ENCODE measurements around the gene SEMA3F. TPM values are rescaled to one million over a fixed set of nuclear protein-coding genes. Genes with fewer than 3 reads are reported as not detected.

Gene SEMA3F
- total RNA-seq, 1 donor from 2014 or later: 8.3 TPM

GRCh38 chr3:50155891-50156290, 767 bp downstream of the SEMA3F start:
- DNase-seq (ENCODE audit: low read depth in 2 of 2): peak in 1 of 2 donors; percentile 37

GRCh38 chr3:50156549-50157493, 1.7 kb downstream of the SEMA3F start:
- peak in 1 of 2 donors; percentile 43 for DNase-seq (ENCODE audit: low read depth in 2 of 2)

- DNase-seq (ENCODE audit: low read depth in 2 of 2): peak in 1 of 2 donors; percentile 66
Measured at GRCh38 chr3:50157827-50158529, 2.9 kb downstream of the SEMA3F start.

GRCh38 chr3:50158530-50159146, 3.5 kb downstream of the SEMA3F start:
- DNase-seq (ENCODE audit: low read depth in 2 of 2): peak in 1 of 2 donors; percentile 28

GRCh38 chr3:50160561-50160983, 5.4 kb downstream of the SEMA3F start:
- DNase-seq (ENCODE audit: low read depth in 2 of 2): peak in 1 of 2 donors; percentile 46

- peak in 1 of 2 donors; percentile 33 for DNase-seq (ENCODE audit: low read depth in 2 of 2)
Measured at GRCh38 chr3:50161320-50161719, 6.2 kb downstream of the SEMA3F start.

GRCh38 chr3:50162034-50162883, 7.1 kb downstream of the SEMA3F start:
- DNase-seq (ENCODE audit: low read depth in 2 of 2): no peak

GRCh38 chr3:50163572-50164455, 8.7 kb downstream of the SEMA3F start:
- DNase-seq (ENCODE audit: low read depth in 2 of 2): peak in 1 of 2 donors; percentile 79

GRCh38 chr3:50164481-50164880, 9.4 kb downstream of the SEMA3F start:
- no peak for DNase-seq (ENCODE audit: low read depth in 2 of 2)

- DNase-seq (ENCODE audit: low read depth in 2 of 2): peak in 1 of 2 donors; percentile 26
Measured at GRCh38 chr3:50164984-50165909, 10.1 kb downstream of the SEMA3F start.

- DNase-seq (ENCODE audit: low read depth in 2 of 2): peak in 1 of 2 donors; percentile 49
Measured at GRCh38 chr3:50165910-50166538, 10.9 kb downstream of the SEMA3F start.

- DNase-seq (ENCODE audit: low read depth in 2 of 2): peak; percentile 47 to 53
Measured at GRCh38 chr3:50166620-50167019, 11.5 kb downstream of the SEMA3F start.

GRCh38 chr3:50167069-50167840, 12.1 kb downstream of the SEMA3F start:
- DNase-seq (ENCODE audit: low read depth in 2 of 2): peak; percentile 68 to 80

GRCh38 chr3:50167841-50168209, 12.7 kb downstream of the SEMA3F start:
- DNase-seq (ENCODE audit: low read depth in 2 of 2): no peak

GRCh38 chr3:50168388-50168787, 13.3 kb downstream of the SEMA3F start:
- DNase-seq (ENCODE audit: low read depth in 2 of 2): peak; percentile 17 to 40

GRCh38 chr3:50168791-50169190, 13.7 kb downstream of the SEMA3F start:
- no peak for DNase-seq (ENCODE audit: low read depth in 2 of 2)

GRCh38 chr3:50169232-50169832, 14.2 kb downstream of the SEMA3F start:
- peak in 1 of 2 donors; percentile 28 for DNase-seq (ENCODE audit: low read depth in 2 of 2)
